GM18519 (cell line): ENCODE data around the gene EFCAB14.
"Not testable (repeated sequence)": the region's sequence is repeated elsewhere in the genome, so short reads cannot be mapped to it uniquely, and the experiment has no call there.

Experiments used
- ATAC-seq: cut with Tn5 transposase; IDR thresholded peaks from one replicate; pipeline ENCODE4 v1.9.1; 2021; ENCODE audit warnings: mild to moderate bottlenecking, moderate library complexity; ENCODE audit not compliant: unreplicated experiment, low FRiP score

The EFCAB14 gene

DNA sequence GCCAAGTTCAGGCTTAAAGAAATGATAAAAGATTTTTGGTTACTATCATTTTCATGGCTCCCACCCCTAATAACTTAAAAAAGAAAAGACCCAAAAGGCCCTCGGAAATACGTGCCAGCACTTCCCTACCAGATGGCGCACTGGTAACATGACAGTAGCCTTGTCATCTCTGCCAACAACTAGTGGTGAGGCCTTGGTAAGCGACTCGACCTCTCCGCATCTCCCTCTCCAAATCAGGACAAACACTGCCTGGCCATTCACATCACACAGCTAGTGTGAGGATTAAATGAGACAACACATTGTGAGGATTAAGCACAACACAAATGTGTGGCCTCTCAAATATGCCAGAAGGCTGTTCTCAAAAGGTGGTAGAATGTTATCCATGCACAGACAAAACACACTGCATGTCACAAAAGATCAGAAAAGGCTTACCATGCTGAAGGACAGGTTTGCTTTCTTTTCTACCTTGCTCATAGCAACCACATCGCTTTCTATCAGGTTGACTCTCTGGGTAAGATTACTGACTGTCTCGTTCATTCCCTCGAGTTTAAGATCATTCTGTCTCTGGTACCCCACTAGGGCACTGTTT, 30.9 kb downstream of the EFCAB14 start:
- no peak for ATAC-seq

- ATAC-seq: no peak
These were observed 31.7 kb downstream of the EFCAB14 start for GRCh38 chr1:46687093-46687659.

DNA sequence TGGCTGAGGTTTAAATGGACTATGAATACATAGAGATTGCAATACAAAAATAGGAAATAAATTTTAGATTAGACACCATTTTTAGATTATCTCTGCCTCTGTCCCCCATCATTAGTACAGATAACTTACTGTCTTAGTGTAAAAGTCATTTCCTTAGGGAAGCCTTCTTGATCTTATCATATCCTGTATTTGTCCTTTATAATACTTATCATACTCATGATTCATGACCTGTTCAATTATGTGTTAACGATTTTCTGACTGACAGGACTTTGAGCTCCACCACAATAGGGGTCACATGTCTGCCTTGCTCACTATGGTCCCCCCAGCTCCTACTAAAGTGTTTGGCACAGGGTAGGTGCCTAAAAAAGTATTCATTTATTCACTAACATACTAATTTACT, 32.7 kb downstream of the EFCAB14 start:
- no peak for ATAC-seq

GRCh38 chr1:46684670-46685069, 34.2 kb downstream of the EFCAB14 start:
- no peak for ATAC-seq

DNA sequence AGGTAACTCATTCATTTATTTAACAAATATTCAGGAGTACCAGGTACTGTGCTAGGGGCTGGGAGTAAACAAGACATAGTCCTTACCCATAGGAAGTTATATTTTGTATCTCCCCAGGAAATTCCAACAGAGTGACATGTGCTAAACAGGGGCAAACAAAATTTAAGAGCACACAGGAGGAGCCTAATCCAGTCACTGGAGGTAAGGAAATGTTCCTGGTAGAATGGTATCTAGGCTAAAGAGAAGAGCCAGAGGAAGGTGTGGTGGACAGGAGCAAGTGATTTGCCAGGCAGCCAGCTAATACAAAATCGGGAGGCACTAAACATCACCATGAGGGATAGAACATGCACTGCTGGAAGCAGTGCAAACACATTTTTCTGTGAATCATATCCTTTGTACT, 36.9 kb downstream of the EFCAB14 start:
- no peak for ATAC-seq

- ATAC-seq: no peak
These were observed 37.4 kb downstream of the EFCAB14 start for GRCh38 chr1:46681333-46682034.

- no peak for ATAC-seq
These were observed 38.9 kb downstream of the EFCAB14 start for GRCh38 chr1:46679789-46680573.

- ATAC-seq: no peak
These were observed 41.6 kb downstream of the EFCAB14 start for GRCh38 chr1:46677339-46677738.

DNA sequence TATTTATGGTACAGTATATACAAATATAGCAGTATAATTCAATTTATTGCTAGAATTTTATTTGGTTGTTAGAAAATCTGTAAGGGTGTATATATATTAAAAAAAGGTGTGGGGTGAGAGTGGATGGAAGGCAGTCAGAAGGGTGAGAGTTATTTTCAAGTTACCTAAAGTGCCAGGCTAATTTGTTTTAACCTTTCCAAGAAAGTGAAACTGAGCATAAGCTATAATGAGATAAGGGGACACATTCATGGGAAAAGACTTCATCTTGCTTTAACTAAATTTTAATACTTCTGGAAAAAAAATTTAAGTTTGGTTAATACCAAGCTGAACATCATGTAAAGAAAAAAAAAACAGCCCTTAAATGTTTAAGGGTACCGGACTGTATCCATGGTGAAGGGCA, 42.4 kb downstream of the EFCAB14 start:
- ATAC-seq: no peak

GRCh38 chr1:46675549-46676314, 43.2 kb downstream of the EFCAB14 start:
- peak; percentile 62 for ATAC-seq

DNA sequence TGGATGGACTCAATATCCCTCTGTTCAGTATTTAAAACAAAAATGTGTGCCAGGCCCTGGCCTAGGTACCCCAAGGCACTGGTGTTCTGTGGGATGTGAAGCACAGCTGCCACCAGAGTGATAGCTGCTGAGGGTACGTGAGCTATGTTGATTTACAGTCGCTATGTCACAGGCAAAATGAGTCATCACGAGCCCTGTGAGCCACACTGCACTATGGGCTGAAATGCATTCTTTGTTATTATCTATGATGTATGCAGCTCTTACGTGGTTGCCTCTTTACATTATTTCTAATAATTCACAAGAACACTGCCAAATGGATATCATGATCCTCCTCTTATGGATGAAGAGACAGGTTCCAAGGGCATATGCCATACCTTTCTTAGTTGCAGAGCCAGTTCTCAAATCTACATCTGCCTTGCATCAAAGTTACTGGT, 45.1 kb downstream of the EFCAB14 start:
- ATAC-seq: no peak

GRCh38 chr1:46672696-46673095, 46.2 kb downstream of the EFCAB14 start:
- ATAC-seq: no peak

- no peak for ATAC-seq
These were observed 47.4 kb downstream of the EFCAB14 start, which contains the start of gene TEX38 for GRCh38 chr1:46671554-46671953. TSS of gene TEX38 (plus strand) at chr1:46671854. CDS start at chr1:46671935, 81 bp downstream.

- ATAC-seq: no peak
These were observed 48.8 kb downstream of the EFCAB14 start for GRCh38 chr1:46670134-46670533.

GRCh38 chr1:46667782-46668760, 50.8 kb downstream of the EFCAB14 start, which contains the start of gene ATPAF1:
TSS of gene ATPAF1 (minus strand) at chr1:46668364. CDS start at chr1:46668322, 42 bp downstream.
- ATAC-seq: peak; percentile 81

DNA sequence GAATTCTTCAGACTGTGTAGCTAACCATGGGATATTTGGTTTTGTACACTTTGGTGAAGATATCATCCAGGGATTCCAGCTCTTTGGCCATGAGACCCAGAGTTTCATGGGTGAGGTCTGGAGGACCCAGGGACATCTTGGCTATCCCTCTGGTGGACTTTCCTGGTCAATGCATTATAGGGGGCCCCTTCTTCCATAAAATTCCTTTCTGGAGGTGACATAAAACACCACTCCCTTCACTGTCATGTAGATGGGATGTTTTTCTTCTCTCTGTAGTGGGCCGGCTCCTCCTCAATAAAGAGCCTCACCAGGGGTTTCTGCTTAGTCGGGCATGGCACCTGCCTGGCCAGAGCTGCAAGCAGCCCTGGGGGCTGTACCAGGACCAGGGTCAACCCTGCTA, 52.9 kb downstream of the EFCAB14 start:
- ATAC-seq: no peak

DNA sequence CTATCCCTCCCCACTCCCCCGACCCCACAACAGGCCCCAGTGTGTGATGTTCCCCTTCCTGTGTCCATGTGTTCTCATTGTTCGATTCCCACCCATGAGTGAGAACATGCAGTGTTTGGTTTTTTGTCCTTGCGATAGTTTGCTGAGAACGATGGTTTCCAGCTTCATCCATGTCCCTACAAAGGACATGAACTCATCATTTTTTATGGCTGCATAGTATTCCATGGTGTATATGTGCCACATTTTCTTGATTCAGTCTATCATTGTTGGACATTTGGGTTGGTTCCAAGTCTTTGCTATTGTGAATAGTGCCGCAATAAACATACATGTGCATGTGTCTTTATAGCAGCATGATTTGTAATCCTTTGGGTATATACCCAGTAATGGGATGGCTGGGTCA, 56.0 kb downstream of the EFCAB14 start:
- ATAC-seq: not testable (repeated sequence)

GRCh38 chr1:46660116-46660515, 58.8 kb downstream of the EFCAB14 start:
- ATAC-seq: not testable (repeated sequence)

- ATAC-seq: no peak
These were observed 59.5 kb downstream of the EFCAB14 start for GRCh38 chr1:46659307-46659870.
